ENCODE measurements around the gene FTO. TPM values are rescaled to one million over a fixed set of nuclear protein-coding genes. Genes with fewer than 3 reads are reported as not detected.

The FTO gene
- total and polyA plus RNA-seq, 2 donors from 2014 or later = 22.3 to 116 TPM

GRCh38 chr16:54156349-54156748, 452.4 kb downstream of the FTO start:
- Histone ChIP-seq H3K36me3 (ENCODE audit: control insufficient read depth in 2 of 3, insufficient read depth in 3 of 3, low read length in 3 of 3) (no peaks in the 10 kb centered on the region), H3K4me3 (ENCODE audit: low read length in 3 of 3) (no peak overlapping the region), H3K9ac (ENCODE audit: low read length in 3 of 3) (no peak overlapping the region), H3K27me3 (ENCODE audit: control insufficient read depth, insufficient read depth, low read length) (no peaks in the 10 kb centered on the region), H3K9me3 (ENCODE audit: control insufficient read depth in 2 of 3, insufficient read depth in 1 of 3, low read length in 3 of 3) (no peaks in the 10 kb centered on the region), H3K27ac (ENCODE audit: low read depth in 2 of 2, low read length in 2 of 2) (no peak overlapping the region), H3K4me1 (ENCODE audit: control insufficient read depth in 2 of 3, insufficient read depth in 2 of 3, low read depth in 1 of 3, low read length in 3 of 3) (no peaks in the 10 kb centered on the region)
- no peak for FAIRE-seq
- DNase-seq = no peak
- TF ChIP-seq CTCF (IDR thresholded peaks at IDR 0.05; ENCODE audit: borderline replicate concordance, extremely low read depth, insufficient read depth) = no peak
- intact Hi-C loops (cut with DNase I) = no loop called here

GRCh38 chr16:54158986-54159385, 455.0 kb downstream of the FTO start:
- DNase-seq = no peak
- TF ChIP-seq CTCF (IDR thresholded peaks at IDR 0.05; ENCODE audit: borderline replicate concordance, extremely low read depth, insufficient read depth) = no peak
- no peak overlapping the region for H3K4me3 ChIP-seq (ENCODE audit: low read length in 3 of 3)
- intact Hi-C loops (cut with DNase I) = no loop called here
- H3K9me3 ChIP-seq (ENCODE audit: control insufficient read depth in 2 of 3, insufficient read depth in 1 of 3, low read length in 3 of 3) = no peaks in the 10 kb centered on the region
- no peak for FAIRE-seq
- H3K36me3 ChIP-seq (ENCODE audit: control insufficient read depth in 2 of 3, insufficient read depth in 3 of 3, low read length in 3 of 3) = no peaks in the 10 kb centered on the region
- H3K27me3 ChIP-seq (ENCODE audit: control insufficient read depth, insufficient read depth, low read length) = no peaks in the 10 kb centered on the region
- no peaks in the 10 kb centered on the region for H3K4me1 ChIP-seq (ENCODE audit: control insufficient read depth in 2 of 3, insufficient read depth in 2 of 3, low read depth in 1 of 3, low read length in 3 of 3)
- no peak overlapping the region for H3K9ac ChIP-seq (ENCODE audit: low read length in 3 of 3)
- H3K27ac ChIP-seq (ENCODE audit: low read depth in 2 of 2, low read length in 2 of 2) = no peak overlapping the region

GRCh38 chr16:54159490-54160080, 455.6 kb downstream of the FTO start:
- no peak for TF ChIP-seq CTCF (IDR thresholded peaks at IDR 0.05; ENCODE audit: borderline replicate concordance, extremely low read depth, insufficient read depth)
- Histone ChIP-seq H3K4me1 (ENCODE audit: control insufficient read depth in 2 of 3, insufficient read depth in 2 of 3, low read depth in 1 of 3, low read length in 3 of 3) (no peaks in the 10 kb centered on the region), H3K27me3 (ENCODE audit: control insufficient read depth, insufficient read depth, low read length) (no peaks in the 10 kb centered on the region), H3K9me3 (ENCODE audit: control insufficient read depth in 2 of 3, insufficient read depth in 1 of 3, low read length in 3 of 3) (no peaks in the 10 kb centered on the region), H3K9ac (ENCODE audit: low read length in 3 of 3) (no peak overlapping the region), H3K36me3 (ENCODE audit: control insufficient read depth in 2 of 3, insufficient read depth in 3 of 3, low read length in 3 of 3) (no peaks in the 10 kb centered on the region), H3K27ac (ENCODE audit: low read depth in 2 of 2, low read length in 2 of 2) (no peak overlapping the region), H3K4me3 (ENCODE audit: low read length in 3 of 3) (no peak overlapping the region)
- DNase-seq (no peak), FAIRE-seq (no peak)
- intact Hi-C loops (cut with DNase I) = no loop called here

All from kidney (tissue), 14 donors.